SH-SY5Y (cell line): Measurements from ENCODE around the gene NKX6-2.

ENCODE experiments used
- GATA2 ChIP-seq: IDR thresholded peaks from 2 replicates; pipeline ENCODE4 v1.6.1; 2011; ENCODE audit warnings: mild to moderate bottlenecking, low read depth, low read length
- GATA3 ChIP-seq: IDR thresholded peaks from 2 replicates; pipeline ENCODE4 v1.6.1; 2011; ENCODE audit warnings: low read depth, mild to moderate bottlenecking, low read length, moderate library complexity

DNA sequence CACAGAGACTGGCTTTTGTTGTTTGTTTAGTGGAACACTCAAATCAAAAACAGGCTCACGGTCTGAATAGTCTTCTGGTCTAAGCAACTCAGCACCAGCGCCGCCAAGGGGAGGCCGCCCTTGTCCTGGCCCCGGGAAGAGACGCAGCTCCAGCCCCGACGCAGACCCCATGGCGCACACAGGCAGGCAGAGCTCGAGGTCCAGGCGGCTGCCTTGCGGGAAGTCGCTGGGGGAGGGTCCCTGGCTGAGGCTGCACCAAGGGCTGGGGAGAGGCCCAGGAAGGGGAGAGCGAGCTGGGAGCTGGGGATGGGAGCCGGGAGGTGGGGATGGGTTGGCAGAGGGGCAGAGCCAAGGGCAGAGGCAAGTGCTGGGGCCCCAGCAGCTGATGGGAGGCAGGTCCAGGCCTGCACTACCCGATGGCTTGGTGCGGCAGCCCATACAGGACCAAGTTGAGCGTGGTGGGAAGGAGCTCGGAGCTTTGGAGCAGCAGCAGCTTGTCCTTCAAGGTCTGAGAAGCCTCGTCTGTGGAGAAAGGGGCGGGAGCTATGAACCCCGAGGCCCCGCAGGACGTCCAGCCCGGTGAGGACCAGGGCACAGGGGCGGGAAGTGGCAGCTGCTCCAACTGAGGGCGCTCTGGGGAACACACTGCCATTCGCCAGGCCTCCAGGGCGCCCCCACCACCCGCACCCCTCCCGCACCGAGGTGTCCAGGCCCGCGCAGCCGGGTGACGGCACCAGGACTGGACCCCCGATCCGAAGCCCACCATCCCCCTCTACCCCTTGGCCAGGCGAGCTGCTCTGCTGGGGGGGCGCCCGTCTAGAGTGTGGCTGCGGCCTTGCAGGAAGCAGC, 22.7 kb upstream of the NKX6-2 start:
- no peak for TF ChIP-seq GATA2
- no peak for TF ChIP-seq GATA3
